ENCODE measurements around the gene PRKD2.

The PRKD2 gene

DNA sequence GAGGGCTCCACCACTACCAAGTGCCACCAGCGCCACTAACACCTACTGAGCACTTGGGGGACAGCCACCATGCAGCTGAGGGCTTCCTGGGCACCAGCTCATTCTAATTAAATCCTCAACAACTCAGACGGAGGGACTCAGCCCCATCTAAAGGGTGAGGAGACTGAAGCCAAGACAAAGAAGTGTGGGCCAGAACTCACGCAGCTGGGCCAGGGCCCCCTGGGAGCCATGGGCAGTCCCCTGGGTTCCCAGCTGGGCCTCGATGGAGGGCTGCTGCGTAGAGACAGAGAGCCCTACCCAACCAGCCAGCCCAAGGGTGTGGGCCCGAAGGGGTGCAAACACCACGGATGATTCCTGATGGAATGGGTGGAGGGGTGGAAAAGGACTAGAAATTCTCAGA lies 12.8 kb upstream of the PRKD2 start:
- Histone ChIP-seq H3K27me3 (no peaks in the 10 kb centered on the region), H3K9me3 (no peaks in the 10 kb centered on the region), H3K4me1 (ENCODE audit: control insufficient read depth in 1 of 2, insufficient read depth in 1 of 2, low read depth in 1 of 2, low read length in 1 of 2) (peaks cover 50 to 56% of the 10 kb centered on the region in 2 experiments), H3K36me3 (peaks cover 71% of the 10 kb centered on the region), H3K4me3 (ENCODE audit: low read depth in 1 of 2, low read length in 1 of 2) (no peak overlapping the region), H3K27ac (peak overlapping the region; percentile 97)
- TF ChIP-seq, protein P1, sequence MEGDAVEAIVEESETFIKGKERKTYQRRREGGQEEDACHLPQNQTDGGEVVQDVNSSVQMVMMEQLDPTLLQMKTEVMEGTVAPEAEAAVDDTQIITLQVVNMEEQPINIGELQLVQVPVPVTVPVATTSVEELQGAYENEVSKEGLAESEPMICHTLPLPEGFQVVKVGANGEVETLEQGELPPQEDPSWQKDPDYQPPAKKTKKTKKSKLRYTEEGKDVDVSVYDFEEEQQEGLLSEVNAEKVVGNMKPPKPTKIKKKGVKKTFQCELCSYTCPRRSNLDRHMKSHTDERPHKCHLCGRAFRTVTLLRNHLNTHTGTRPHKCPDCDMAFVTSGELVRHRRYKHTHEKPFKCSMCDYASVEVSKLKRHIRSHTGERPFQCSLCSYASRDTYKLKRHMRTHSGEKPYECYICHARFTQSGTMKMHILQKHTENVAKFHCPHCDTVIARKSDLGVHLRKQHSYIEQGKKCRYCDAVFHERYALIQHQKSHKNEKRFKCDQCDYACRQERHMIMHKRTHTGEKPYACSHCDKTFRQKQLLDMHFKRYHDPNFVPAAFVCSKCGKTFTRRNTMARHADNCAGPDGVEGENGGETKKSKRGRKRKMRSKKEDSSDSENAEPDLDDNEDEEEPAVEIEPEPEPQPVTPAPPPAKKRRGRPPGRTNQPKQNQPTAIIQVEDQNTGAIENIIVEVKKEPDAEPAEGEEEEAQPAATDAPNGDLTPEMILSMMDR (IDR thresholded peaks at IDR 0.05) = no peak

DNA sequence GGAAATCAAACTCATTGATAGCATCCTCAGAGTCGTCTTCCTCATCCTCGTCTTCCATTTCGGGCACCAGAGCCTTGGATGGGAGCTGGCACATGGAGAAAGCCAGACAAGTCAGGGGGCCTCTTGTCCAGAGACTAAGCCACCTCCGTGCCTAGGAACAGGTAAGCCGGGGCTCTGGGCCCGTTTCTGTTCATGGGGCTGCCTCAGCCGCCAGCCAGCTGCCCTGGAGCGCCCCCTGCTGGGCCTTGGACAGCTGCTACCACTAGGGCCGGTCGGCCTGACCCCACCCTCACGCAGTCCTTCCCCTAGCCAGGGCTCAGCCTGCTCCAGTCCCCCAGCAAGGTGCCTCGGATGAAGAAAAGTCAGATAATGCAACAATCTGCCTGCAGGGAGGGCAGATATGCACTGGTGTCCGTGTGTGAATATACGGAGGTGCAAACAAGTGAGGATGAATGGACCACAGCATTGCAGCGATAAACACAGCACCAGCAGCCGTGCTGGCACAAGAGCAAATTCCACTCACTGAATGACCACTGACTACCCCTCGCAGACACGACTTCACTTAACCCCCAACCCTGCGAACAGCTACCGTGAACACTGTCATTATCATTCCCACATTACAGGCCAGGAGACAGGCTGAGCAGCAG lies 11.9 kb upstream of the PRKD2 start:
- Histone ChIP-seq H3K27ac (peak overlapping the region; percentile 28), H3K27me3 (no peaks in the 10 kb centered on the region), H3K36me3 (peaks cover 80% of the 10 kb centered on the region), H3K4me3 (ENCODE audit: low read depth in 1 of 2, low read length in 1 of 2) (no peak overlapping the region), H3K4me1 (ENCODE audit: control insufficient read depth in 1 of 2, insufficient read depth in 1 of 2, low read depth in 1 of 2, low read length in 1 of 2) (peaks cover 41 to 47% of the 10 kb centered on the region in 2 experiments), H3K9me3 (no peaks in the 10 kb centered on the region)
- TF ChIP-seq, protein P1 (IDR thresholded peaks at IDR 0.05) = peak; percentile 92

DNA sequence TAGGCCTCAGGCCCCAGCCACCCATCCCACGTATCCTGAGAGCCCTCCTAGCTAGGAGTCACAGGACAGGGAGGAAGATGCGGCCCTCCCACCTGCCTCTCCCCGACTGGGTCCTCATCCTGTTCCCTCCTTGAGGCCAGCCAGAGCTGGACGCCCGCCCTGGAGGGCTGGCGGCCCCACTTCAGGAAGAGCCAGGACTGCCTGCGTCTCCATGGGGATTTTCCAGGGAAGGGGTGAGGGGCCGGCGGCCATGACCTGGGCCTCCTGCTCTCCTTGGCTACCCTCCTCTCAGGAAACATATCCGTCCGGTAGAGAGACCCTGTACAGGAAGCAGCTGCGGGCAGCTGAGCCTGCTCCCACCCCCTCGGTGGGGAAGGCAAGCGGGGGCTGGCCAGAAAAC lies 11.3 kb upstream of the PRKD2 start:
- H3K9me3 ChIP-seq = no peaks in the 10 kb centered on the region
- H3K4me1 ChIP-seq (ENCODE audit: control insufficient read depth in 1 of 2, insufficient read depth in 1 of 2, low read depth in 1 of 2, low read length in 1 of 2) = peaks cover 38 to 41% of the 10 kb centered on the region in 2 experiments
- H3K27ac ChIP-seq = no peak overlapping the region
- no peaks in the 10 kb centered on the region for H3K27me3 ChIP-seq
- peaks cover 86% of the 10 kb centered on the region for H3K36me3 ChIP-seq
- no peak overlapping the region for H3K4me3 ChIP-seq (ENCODE audit: low read depth in 1 of 2, low read length in 1 of 2)
- TF ChIP-seq, protein P1 (IDR thresholded peaks at IDR 0.05) = no peak

DNA sequence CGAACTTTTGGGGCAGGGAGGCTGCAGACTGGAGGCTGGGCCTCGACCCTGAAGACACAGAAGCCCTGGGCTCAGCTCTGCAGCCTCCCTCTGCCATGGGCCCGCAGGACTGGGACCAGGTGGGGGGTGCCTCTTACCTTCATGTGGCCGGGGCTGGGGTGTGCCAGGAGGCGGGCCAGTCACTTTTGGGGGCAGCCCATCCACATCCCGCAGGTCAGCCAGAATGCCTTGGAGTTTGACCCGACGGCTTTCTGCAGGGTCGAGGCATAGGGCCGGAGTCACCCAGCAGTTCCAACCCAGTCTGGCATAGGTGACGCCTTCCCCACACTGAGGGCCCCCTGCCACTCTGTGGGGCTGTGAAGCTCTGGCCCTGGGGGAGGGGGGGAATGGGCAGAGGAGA lies 10.8 kb upstream of the PRKD2 start:
- Histone ChIP-seq H3K4me3 (ENCODE audit: low read depth in 1 of 2, low read length in 1 of 2) (no peak overlapping the region), H3K27me3 (no peaks in the 10 kb centered on the region), H3K9me3 (no peaks in the 10 kb centered on the region), H3K4me1 (ENCODE audit: control insufficient read depth in 1 of 2, insufficient read depth in 1 of 2, low read depth in 1 of 2, low read length in 1 of 2) (peaks cover 38 to 41% of the 10 kb centered on the region in 2 experiments), H3K36me3 (peaks cover 88% of the 10 kb centered on the region), H3K27ac (no peak overlapping the region)
- TF ChIP-seq, protein P1 (IDR thresholded peaks at IDR 0.05) = no peak

DNA sequence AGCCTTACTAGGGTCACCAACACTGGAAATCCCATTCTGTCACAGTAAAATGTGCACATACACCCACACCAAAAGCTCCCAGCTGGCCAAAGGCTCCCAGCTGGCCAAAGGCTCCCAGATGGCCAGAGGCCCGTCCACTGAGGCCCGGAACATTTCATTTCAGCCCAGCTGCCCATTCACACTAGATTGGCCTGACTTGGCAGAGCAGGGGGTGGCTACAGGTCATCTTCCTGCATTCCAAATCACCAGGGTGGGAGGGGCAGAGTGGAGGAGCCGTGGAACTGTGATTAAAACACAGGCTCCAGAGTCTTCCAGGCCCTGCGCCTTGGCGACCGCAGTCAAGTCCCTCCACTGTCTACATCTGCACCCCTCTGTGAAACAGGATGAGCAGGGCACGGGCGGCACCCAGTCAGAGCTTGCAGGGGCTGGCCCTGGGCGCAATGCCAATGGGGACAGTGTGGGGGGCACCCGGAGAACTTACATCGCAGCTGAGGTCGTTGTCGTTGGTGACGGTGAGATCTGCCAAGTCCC lies 10.1 kb upstream of the PRKD2 start:
- Histone ChIP-seq H3K27ac (no peak overlapping the region), H3K4me1 (ENCODE audit: control insufficient read depth in 1 of 2, insufficient read depth in 1 of 2, low read depth in 1 of 2, low read length in 1 of 2) (peaks cover 36 to 37% of the 10 kb centered on the region in 2 experiments), H3K9me3 (no peaks in the 10 kb centered on the region), H3K36me3 (peaks cover 88% of the 10 kb centered on the region), H3K4me3 (ENCODE audit: low read depth in 1 of 2, low read length in 1 of 2) (no peak overlapping the region), H3K27me3 (no peaks in the 10 kb centered on the region)
- TF ChIP-seq, protein P1 (IDR thresholded peaks at IDR 0.05) = no peak

All from neutrophil (primary cell).